NCI-H128 (cell line): Measurements from ENCODE around the gene TTC21A.

Experiments used
- DNase-seq: peaks from one replicate; lab custom pipeline; 2025; ENCODE audit not compliant: unreplicated experiment; lab: John Stamatoyannopoulos, UW

Gene TTC21A

DNA sequence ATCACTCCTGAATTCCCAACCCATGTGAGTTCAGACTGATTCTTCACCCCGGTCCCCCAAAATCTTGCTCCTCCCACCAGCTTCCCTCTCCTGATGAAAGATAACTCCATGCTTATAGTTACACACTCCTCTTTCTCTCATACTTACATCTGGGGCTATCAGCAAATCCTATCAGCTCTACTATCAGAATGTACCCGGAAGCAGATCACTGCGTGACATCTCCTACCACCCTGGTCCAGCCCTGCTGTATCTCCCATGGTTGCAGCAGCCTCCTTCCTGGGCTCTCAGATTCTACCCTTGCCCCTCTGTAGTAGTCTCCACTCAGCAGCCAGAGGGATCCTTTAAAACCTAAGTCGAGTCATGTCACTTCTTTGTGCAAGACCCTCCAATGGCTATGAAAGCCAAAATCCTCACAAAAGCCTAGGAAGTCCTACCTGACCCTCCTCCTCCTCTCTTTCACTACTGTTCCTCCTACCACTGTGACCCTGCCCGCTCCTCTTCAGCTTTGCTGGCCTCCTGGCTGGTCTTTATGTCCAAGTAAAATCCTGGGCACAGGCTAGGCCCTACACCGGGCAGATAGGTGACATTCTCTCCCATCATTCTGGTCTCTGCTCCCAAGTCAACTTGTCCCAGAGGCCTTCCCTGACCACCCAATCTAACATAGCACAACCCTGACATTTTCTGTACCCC lies 68.7 kb downstream of the TTC21A start:
- DNase-seq, result no peak

DNA sequence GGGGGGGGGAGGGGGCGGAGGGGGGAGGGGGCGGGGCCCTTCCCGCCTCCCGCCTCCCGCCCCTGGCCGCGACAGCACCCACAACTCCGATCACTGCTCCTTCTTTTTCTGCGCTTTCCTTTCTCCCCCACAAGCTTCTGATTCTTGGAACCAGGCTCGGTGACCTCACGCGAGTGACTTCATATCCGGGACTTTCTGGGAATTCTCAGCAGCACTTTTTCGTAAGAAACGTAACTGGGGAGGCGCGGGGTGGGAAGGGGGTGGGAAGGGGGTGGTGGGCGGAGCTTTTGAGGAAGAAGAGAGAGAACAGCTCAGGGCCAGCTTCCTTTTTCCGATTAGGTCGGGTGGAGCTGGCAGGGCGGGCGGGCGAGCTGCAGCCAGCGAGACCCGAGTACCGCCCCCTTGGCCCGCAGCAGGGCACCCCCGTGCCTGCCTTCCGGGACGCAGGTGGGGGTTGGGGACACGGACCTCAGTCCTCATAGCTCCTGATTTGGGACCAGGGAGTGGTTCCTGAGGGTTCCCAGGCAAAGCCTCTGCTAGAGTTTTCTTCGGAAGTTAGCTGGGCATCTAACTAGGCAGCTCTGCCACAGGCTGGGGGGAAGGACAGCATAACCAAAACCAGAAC lies 70.3 kb downstream of the TTC21A start:
- peak; percentile 3 for DNase-seq

DNA sequence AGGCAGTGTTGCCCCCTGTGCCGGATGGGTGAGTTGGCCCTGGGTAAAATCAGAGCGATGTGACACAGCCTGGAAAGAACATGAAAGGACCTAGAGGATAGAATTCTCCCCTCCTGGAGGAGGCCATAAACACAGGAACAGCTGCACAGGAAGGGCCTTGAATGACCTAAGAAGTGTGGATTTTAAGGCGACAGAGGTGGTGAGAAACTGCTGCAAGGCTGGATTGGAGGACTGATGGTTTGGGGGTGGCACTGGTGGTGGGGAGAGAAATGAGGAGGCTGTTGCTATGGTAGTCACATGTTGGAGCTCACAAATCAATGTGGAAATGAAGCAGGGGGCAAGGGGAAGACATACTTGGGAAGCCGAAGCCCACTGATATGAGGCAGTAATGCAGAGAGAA lies 71.1 kb downstream of the TTC21A start:
- no peak for DNase-seq

DNA sequence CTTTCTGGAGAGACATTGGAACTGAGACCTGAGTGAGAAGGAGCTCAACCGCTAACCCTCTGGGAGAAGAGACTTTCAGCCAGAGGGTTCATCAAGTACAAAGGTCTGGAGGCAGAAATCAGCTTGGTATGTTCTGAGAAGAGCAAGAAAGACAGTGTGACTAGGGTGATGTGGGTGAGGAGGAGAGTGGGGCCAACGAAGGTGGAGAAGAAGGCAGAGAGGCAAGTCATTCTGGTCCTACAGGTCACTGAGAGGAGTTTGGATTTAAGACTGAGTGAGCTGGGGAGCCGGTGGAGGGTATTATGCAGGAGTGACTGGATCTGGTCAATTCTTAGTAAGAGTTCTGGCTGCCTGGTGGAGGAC lies 72.7 kb downstream of the TTC21A start:
- DNase-seq, result no peak

DNA sequence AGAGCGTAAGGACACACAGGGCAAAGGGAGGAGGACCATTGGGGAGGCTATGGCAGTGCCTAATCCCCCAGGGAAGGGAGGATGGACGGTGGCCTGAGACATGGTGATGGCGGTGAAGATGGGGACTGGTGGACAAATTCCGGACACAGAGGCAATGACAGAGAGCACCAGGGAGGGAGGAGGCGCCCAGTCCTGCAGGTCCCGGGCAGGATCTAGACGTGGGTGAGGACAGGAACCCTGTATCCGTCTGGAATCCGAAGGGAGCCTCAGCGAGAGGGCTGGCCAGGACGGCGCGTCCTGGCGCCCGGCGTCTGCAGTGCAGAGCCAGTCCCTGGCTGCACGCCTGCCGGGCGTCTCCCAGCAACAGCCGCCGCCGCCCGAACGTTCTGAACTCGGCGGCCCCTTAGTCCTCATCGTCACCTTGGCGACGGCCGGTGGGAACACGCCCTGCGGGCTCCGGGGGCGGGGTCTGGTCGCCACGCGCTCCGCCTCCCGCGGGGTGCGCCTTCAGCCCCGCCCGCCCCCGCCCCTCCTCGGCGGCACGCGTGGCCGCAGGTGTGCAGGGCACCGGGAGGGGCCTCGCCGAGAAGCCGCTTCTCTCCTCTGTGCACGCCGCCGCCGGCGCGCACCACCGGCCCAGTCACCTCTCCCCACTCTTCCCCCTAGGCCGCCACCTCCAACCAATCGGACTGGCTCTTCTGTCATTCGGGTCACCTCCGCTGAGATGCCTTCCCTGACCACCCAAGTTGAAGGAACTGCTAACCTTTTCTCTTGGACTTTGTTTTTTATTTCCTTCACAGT lies 73.3 kb downstream of the TTC21A start:
- peak; percentile 76 for DNase-seq

DNA sequence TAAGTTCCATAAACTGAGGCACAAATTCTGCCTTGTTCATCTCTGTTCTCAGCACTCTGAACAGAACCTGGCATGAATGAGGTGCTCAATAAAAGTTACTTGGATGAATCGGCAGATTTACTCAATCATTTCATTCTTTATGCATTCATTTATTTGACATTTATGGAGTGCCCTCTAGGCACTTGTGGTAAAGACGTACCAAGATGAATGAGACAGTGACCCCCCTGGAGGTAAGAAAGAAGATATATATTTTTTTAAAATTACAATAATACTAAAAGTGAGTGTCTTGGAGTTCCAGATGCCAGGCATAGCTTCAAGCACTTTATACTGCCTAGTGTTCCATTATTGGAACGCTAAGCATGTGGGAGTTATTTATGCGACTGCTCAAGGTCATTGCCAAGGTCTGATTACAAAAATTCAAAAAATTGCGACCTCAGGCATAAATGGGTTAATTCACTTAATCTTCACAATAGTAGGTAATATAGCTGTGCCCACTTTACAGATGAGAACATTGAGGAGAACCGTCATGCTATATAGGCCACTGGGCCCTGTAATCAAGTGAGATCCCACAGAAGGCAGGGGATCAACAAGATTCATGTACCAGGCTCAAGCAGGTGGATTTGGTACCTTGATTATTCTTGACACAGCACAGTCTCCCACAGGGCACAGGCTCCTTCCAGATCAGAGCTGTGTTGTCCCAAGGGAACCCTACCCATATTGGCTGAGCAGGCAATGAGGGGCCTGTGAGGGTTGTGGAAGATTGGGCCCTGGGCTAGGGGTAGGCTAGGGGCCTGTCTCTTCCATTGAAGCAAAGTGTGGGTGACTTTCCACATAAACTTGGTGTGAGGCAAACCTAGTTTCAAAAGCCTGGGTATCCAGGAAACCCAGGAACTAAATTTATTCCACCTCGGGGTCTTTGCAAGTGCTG lies 74.2 kb downstream of the TTC21A start:
- no peak for DNase-seq

DNA sequence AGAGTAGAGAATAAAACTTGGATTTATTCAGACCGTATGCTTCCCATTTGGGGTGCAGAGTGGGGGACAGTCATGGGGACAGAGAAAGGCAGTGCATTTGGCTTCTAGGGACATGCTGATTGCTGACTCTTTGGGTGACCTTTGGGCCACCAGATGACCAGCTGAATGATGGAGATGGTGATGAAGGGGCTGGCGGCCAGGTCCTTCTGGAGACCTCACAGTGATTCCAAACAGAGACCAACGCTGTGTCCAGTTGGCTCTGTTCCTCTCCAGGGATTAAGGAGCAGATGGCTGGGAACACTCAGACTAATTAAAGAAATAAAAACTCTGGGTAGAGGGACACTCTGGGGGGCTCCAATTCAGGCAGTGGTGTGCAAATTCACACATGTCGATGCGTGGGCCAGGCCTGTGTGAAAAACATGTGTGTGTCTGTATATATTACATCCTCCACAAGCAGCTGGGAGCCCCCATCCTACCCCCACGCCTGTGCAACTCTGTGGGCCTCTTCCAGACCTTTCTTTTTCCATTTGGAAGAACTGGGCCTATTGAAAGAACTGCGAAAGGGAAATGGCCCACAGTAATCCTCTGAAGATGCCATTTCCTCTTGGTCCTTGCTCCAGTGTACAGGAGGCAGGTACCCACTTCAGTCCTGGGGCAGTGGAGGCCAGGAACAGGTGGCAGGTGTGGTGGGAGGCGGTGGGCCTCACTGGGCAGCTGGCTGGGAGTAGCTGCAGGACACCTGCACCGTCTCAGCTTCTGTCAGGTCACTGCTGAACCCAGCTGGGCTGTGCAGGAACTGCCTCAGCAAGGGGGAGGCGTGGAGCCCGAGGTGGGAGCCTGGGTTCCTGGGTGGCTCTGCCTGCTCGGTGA lies 76.0 kb downstream of the TTC21A start:
- DNase-seq, result no peak

DNA sequence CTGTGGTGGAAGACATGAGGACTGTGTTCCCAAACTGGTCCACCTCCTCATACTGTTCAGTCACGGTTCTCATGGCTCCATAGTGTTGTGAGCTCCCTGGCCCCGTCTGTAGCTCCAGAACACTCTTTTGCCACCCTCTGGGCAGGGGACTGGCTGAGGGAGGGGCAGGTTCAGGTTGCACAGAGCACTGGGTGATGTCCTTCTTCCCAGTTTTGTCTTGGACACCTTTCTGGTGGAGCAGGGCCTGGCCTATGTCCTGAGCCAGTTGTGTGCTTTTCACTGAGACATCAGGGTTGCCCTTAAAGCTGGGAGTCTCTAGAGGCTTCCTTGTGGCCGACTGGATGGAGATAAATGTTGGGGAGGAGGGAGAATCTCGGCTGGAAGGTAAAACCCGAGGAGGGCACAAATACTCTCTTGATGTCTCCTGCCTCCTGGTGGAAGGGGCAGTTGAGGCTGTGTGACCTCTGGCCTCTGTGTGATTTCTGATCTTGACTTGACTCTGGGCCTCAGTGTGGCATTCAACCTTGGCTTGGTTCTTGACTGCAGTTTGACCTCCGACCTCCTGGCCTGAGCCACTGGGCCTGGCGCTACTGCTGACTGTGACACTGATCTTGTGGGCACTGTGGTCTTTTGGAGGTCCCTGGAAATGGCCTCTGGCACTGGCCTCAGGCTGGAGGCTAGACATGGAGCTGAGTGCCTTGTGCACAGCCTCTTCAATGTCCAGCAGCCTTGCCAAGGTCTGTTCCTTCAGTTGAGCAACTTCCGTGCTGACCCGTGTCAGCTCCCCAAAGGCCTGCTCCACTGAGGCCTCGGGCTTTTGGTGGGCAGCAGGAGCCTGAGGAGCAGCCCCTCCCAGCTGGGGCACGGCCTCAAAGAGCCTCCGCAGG lies 76.8 kb downstream of the TTC21A start:
- DNase-seq, result no peak

DNA sequence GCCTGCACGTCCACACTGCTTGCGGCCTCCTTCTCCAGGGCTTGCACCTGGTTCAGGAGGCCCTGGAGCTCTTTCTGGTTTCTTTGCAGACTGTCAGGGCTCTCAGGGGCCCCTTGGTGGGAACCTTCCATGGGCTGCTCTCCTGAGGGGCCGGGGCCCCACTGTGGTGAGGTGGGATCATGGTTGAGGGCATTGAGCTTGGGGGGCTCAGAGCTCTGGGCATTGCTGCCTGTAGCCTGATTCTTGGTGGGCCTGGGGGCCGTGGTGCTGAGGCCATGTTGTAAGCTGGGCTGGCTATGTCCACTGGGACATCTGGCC lies 77.4 kb downstream of the TTC21A start:
- no peak for DNase-seq

DNA sequence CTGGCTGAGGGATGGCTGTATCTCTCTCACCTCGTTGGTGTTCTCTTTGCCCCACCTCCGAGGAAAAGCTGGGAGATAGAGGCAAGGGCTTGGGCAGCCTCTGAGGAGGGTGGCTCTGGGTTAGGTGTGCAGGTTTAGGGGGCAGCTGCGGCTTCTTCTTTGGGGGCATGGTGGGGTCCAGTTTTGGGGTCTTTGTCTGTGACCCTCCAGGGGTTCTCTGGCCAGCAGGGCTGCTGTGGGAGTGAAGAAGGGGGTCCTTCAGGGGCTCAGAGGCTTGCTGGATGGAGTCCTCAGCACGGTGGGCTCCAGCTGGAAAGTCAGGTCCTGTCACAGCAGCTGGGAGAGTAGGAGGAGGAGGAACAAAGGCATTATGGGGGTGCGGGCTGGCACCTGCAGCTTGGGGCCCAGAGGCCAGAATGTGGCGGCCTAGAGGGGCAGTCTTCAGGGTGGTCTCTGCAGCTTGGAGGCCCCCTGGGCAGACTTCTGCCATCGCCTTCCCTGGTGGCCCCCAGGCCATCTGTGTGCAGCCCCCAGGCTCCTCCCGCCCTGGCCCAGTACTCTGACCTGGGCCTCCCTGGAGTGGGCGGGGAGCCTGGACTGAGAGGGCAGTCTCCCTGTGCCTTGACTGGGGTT lies 78.0 kb downstream of the TTC21A start:
- no peak for DNase-seq

DNA sequence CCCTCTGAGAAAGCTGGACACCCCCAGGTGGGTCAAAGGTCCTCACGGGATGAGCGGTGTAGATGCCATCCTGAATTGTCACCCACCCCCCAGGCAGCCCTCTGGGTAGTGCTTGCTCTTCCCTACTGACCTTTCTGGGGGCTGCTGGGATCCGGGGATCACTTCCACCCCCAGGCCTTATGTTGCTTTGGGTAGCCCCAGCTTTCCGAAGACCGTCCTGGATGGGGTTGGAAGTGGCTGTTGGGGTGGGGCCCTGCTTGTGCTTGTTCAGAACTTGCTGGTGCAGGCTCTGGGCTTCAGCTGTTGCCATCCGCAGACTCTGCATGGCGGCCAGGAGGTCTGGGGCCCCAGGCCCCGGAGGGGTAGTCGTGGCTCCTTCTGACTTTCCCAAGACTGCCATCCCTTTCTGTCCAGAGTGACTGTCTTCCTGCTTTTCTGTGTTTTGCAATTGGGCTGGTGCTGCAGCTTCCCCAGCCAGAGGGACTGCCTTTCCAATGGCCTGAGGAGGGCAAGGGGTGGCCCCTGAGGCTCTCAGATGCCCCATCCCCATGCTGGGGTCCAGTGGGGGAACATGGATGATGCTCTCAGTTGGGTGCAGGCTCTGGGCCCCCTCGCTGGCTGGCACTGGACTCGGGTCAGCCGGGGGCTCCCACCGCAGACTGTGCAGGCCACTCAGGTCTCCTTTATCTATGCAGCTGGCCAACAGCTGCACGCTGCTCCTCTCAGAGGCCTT lies 78.6 kb downstream of the TTC21A start:
- no peak for DNase-seq

DNA sequence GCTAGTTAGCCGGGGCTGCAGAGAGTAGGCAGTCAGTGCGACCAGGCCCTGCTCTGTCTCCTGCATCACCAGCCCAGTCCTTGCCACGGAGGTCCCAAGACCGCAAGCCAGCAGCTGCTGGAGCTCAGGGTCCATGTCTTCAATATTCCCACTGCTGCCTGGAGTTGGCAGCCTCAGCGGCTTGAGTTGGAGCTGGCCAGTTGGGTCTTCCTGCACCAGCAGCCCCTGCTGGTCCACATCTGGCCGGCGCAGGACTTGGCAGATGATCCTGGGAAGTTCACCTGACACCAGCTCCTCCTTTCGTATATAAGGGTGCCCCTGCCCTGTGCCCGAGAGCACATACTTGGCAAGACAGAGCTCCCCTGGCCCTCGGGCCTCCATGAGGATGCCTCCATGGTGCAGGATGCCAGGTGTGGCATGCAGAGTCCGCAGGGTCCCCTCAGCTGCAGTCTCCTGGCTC lies 79.2 kb downstream of the TTC21A start:
- no peak for DNase-seq

DNA sequence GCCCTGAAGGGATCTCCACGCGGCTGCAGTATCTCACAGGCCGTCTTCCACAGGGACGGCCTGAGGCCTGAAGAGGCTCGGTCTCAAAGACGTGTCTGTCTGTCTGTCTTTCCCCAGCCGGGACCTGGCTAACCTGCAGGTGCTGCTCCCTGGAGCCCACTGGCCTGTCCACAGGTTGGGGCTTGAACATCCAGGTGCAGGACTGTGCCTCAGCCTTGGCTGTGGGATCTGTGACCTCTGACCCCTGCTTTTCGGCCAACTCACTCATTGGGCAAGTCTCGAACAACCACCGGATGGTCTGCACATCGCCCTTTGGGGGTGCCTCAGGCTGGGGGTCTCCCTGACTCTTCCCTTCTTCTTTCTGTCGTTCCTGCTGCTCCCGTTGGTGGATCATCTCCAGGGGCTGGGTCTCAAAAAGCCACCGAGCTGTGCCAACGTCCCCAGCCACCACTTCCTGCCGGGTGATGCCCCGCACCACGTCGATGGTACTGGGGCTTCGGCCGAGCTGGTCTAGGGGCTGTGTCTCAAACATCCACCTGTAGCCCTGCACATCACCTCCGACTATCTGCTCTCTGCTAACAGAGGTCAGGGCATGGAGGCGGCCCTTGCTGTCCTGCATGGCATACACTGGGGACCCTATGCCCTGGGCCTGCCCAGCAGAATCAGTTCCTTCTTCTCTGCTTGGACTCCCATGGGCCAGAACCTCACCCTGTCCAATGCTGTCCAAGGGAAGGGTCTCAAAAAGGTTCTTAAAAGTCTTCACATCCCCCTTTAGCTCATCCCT lies 80.1 kb downstream of the TTC21A start:
- no peak for DNase-seq
